ENCODE results near the gene FOXC1. TPM values are rescaled to one million over a fixed set of nuclear protein-coding genes. Genes with fewer than 3 reads are reported as not detected.

Gene FOXC1
- polyA plus RNA-seq (ENCODE audit: insufficient read length in 4 of 4), result 10 to 100 TPM; 52.6 to 96.5 (median 86.0) TPM

DNA sequence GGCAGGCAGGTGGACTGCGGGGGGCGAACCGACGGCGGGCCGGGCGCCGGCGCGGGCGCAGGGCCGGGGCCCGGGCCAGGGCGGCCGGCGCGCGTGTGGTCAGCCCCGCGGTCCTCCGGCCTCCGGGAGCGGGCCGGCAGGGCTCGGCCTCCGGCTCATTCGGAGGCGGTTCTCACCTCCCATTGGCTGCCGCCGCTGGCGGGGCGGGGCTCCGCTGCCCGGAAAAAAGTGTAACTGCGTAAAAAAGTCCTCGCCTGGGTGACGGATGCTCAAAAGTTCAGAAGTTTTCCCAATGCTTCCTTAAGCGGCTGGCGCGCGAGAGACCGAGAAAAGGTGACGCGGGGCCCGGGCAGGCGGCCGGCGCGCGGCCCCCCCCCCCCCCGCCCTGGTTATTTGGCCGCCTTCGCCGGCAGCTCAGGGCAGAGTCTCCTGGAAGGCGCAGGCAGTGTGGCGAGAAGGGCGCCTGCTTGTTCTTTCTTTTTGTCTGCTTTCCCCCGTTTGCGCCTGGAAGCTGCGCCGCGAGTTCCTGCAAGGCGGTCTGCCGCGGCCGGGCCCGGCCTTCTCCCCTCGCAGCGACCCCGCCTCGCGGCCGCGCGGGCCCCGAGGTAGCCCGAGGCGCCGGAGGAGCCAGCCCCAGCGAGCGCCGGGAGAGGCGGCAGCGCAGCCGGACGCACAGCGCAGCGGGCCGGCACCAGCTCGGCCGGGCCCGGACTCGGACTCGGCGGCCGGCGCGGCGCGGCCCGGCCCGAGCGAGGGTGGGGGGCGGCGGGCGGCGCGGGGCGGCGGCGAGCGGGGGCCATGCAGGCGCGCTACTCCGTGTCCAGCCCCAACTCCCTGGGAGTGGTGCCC is at the start of gene FOXC1:
FOXC1 (plus strand) TSS at position 268 of the 849 bp plus-strand sequence; CDS start at position 799, 531 bp downstream.
- peak in 3 of 4 donors; percentile 87 to 91 (median 87) for DNase-seq (ENCODE audit: low read depth in 4 of 4, low spot score in 3 of 4)

DNA sequence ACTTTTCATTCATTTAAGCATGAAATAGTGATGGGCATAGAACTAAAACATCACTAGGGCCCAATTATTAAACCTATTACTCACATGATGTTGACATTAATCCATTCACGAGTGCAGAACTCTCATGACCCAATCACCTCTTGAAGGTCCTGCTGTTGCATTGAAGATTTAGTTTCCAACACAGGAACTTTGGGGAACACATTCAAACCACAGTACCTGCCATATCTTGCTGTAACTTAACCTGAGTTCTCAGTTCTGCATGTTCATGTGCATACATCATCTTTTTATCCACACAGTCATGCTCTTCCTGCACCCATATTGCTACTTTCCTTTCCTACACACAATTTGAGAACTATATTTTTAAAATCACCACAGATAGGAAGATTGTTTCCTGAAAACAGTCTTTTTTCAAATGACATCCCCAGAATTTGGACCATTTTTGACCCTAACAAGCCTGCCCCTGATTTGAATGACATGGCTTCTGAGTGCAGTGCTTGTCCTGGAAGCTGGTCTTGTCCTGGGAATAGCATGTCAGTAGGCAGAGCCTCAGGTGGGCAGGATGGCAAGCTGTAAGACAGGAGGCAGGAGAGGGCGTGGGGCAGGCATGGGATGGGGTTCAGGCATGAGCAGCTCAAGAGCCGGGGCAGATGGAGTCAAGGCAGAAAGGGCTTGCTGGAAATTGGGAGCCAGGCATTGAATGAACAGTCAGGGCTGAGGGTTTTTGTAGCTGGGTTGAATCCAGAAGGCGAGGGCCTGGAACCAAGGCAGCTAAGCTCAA is 49.2 kb upstream of the FOXC1 start:
- DNase-seq (ENCODE audit: low read depth in 4 of 4, low spot score in 3 of 4), result no peak

DNA sequence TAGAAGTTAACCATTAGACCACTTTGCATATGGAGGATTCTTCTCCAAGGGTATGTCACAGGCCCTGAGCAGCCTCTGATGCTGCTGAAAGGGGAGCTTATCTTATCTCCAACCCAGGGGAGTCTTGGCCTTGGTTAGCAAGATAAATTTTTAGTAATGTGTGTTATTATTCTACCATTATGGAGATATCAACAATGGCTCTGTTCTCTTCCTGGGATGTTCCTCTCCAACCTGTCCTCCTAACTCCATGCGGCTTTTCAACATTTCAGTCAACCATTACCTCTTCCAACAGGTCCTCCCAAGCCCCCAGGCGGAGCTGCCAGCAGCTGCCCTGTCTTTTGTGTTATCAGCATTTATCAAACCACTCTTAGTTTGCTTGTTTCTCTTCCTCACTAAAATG is 48.4 kb upstream of the FOXC1 start:
- DNase-seq (ENCODE audit: low read depth in 4 of 4, low spot score in 3 of 4), result no peak

DNA sequence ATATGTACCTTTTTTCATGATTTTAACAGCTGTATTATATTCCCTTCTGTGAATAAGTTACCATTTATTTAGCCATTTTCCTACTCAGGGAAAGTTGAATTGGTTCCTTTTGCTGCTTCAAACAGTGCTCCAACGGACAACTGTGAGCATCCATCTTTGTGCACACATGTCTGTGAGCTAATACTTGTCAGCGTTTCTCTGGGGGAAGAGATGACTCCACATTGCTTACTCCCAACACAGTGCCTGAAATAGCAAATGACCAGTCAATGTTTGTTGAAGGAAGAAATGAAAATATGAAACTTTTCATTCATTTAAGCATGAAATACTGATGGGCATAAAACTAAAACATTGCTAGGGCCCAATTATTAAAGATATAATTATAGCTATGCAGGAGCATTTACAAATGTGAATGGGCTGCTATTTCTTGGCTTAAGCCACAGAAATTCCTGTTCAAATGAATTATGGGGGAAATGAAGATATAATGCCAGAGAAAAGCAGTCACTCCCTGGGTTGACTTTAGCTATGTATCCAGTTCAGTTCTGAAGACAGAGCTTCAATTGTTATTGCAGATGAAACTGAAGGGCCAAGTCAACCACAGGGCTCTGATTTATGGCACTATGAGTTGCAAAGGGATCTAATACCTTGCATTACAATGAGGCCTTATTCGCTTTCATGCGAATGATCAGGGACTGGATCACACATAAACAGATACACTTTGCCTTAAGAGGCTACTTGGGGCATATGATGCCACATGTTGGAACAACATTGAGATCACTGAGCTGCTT is 47.4 kb upstream of the FOXC1 start:
- DNase-seq (ENCODE audit: low read depth in 4 of 4, low spot score in 3 of 4), result no peak

DNA sequence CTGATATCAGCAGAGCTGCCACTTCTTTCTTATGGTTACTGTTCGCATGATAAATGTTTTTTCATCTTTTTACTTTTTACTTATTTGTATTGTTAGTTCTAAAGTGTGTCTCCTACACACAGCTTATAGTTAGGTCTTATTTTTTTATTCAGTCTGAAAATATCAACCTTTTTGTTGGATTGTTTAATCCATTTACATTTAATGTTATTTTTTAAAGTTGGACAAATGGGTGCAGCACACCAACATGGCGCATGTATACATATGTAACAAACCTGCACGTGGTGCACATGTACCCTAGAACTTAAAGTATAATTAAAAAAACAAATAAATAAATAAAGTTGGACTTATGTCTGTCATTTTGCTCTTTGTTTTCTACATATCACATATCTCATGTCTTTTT is 40.3 kb upstream of the FOXC1 start:
- no peak for DNase-seq (ENCODE audit: low read depth in 4 of 4, low spot score in 3 of 4)

DNA sequence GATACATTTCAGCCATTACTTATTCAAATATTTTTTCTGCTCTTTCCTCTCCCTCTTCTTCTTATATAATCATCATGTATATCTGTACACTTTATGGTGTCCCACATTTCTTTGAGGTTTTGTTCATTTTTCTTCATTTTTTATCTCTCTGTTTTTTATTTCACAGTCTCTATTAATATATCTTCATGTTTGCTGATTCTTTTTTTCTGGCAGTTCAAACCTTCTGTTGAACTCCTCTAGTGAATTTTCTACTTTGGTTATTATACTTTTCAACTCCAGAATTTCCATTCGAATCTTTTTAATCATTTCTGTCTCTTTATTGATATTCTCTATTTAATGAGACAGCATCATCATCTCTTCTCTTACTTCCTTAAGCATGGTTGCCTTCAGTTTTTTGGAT is 38.9 kb upstream of the FOXC1 start:
- DNase-seq (ENCODE audit: low read depth in 4 of 4, low spot score in 3 of 4), result no peak

DNA sequence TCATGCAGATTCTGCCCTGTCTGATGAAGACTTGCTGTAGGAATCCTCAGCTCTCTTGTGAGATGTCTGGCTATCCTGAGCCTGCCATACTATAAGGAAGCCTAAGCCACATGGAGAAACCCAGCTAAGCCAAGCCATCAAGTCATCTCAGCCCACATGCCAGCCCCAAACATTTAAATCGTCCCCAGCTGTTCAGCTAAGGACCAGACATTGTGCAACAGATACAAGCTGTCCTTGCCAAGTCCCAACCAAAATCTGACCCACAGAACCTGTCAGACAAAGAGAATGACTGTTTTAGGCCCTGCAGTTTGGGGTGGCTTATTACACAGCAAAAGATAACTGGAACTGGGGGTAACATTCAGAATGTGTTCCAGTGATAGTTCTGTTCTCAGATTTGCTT is 36.8 kb upstream of the FOXC1 start:
- no peak for DNase-seq (ENCODE audit: low read depth in 4 of 4, low spot score in 3 of 4)

DNA sequence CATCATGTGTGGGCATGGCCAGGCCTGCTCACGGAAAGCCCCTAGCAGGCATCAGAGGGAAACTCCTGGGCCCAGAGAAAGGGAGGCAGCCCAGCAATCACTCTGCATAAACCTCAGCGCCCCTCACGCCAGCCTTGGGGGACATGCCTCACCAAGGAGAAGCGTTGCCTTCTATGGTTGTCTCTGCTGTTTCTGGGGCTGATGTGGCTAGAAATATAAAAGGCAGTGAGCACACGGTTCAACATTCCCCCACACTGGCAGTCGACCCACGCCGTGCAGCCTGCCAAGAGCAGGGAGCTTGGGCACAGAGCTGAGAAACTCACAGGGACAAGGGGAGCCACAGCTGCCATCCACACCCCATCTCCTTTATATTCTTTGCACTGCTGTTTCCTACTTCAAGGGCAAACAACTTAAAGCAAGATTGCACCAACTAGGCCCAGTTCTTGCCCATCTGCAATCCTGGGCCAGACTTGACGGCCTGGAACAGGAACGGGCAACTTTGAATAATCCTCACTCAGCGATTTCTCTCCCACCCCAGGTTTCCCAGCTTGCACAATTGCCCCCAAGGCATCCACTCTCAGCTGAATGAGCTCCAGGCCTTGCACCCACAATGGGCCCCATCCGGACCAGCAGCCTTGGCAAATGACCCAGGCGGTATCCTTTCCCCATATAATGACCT is 35.5 kb upstream of the FOXC1 start:
- DNase-seq (ENCODE audit: low read depth in 4 of 4, low spot score in 3 of 4), result no peak

DNA sequence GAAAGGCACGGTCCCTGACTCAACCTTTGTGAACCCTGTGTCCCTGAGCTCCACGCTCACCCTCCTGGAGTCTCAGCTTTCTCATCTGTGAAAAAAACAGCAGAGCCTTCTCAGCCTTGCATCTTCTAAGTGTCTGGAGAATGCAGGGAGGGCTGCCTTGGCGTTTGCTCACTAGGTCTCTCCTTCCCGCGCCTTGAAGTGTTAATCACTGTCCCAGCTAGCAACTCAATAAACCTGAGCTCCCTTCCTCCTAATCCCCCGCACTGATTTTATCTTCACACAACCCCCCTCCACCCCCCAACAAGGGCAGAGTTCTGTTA is 34.9 kb upstream of the FOXC1 start:
- DNase-seq (ENCODE audit: low read depth in 4 of 4, low spot score in 3 of 4), result no peak

DNA sequence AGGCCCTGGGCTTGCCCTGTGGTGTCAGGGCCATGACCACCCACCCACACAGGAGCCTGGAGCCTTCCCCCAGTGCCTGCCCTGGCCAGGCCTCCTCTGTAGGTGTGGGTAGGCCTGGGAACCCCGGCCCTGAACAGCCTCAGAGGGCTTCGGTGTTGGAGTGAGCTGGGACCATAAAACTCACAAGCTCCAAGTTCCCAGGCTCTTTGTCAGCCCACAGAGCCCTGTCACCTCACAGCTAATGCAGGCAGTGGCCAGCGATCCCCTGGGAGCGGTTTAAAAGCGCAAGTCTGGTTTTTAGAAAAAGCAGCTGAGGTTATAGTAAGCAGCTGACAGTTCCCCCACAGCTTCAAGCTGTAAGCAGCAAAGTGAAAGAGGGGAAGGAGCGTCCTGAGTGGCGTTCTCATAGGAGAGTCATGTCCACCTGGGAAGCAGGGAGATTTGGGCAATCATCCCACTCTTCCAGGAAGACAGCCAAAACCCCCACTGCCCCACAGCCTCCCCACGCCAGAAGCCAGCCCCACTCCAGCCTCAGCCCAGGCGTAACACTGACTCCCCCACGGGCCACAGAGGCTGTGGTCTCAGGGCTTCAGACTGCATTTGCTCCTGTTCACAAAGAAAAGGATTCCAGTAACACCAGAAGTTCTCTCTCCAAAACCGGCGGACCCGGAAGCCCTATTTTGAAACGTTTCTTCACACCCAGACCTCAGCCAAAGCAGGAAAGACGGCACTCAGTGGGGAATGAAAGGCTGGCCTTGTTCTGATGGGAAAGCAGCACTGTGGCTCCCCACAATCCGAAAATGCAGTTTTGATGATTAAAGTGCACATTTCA is 34.3 kb upstream of the FOXC1 start:
- DNase-seq (ENCODE audit: low read depth in 4 of 4, low spot score in 3 of 4), result peak in 1 of 4 donors; percentile 48

DNA sequence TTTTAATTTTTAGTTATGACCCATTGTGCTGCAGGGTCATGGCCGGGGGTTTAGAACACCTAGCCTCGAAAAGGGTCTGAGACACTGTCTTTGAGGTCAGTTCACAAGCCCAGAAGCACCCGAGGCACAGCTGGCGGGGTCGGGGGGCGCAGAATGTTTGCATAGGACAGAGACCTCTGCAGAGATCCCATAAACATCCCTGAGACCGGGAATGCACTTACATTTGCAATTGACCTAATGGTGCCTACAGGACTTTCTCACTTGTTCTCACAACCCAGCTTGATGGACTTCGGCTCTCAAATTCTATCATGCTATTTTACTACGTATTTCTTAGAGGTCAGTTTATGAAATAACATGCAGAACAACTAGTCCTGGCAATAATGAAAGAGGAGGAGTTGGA is 33.5 kb upstream of the FOXC1 start:
- no peak for DNase-seq (ENCODE audit: low read depth in 4 of 4, low spot score in 3 of 4)

DNA sequence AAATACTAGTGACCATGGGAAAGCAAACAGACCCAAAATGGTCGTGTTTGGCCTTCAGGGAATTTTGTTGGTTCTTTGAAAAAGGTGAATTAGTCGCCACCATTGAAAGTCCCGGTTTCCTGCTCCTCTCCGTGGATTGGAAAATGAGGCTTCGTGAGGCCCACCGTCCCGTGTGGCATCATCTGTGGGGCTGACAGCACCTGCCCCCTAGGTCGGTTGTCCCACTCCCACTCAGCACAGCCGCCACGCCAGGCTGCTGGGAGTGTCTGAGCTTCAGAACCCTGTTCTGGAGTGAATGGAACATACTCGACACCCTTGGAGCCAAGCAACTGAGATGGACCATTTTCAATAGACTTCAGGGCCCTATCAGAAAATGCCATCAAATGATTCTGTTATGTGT is 33.0 kb upstream of the FOXC1 start:
- DNase-seq (ENCODE audit: low read depth in 4 of 4, low spot score in 3 of 4), result no peak

DNA sequence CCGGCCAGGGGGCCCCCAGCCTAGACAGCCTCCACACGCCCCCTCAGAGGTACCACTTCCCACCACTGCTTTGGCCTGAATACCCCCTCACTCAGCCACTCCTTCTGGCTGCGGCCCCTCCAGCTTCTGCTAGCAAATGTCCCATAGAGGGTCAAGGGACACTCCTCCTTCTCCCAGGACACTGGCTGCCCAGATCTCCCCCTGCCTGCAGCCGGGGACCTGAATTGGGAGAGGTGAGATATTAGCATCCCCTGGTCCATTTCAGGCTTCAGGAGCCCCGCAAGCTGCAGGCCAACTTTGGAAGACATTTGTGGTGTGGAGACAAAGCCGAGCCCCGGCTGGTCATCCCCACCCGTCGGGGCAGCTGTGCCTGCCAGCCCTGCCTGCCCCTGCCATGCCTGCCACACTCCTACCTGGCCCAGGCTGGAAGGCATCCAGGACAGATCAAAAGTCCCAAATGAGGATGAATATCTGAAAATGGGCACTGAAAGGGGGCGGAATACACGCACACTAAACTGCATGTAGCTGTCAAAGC is 32.5 kb upstream of the FOXC1 start:
- DNase-seq (ENCODE audit: low read depth in 4 of 4, low spot score in 3 of 4), result no peak

DNA sequence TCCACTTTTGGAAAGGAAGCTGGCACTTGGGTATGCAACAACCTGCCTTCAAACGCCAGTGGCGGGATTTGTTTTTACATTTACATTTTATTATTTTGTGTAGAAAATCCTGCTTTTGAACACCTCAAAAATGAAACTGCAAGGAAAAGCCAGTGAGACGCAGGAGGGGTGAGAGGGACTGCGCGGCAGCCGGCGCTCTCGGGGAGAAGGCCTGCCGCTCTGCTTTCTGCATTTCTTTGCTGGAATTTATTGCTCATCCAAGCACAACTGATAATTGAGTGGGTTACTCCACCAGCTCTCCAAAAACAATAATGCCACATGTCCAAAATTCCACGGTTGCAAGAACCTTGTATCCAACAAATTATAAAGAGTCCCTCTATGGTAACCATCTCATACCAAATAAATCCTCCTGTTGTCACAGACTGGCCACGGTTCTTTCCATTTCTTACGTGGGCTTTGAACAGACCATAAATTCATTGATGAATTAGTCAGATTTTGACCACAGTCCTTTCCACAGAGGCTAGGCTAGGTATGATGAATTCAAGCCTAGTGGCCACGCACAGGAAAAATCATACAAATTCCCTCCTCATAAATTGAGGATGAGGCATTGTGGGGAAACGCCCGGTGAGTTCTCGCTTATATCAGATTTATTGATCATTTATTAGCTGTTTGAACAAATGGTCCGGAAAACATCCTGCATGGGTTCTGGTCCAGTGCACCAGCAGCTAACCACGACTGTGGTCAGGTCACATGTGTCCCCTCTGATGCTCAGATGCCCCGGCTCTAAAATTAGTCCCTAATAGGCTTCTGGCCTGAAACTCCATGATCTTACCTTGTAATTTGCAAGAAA is 31.6 kb upstream of the FOXC1 start:
- DNase-seq (ENCODE audit: low read depth in 4 of 4, low spot score in 3 of 4), result no peak

DNA sequence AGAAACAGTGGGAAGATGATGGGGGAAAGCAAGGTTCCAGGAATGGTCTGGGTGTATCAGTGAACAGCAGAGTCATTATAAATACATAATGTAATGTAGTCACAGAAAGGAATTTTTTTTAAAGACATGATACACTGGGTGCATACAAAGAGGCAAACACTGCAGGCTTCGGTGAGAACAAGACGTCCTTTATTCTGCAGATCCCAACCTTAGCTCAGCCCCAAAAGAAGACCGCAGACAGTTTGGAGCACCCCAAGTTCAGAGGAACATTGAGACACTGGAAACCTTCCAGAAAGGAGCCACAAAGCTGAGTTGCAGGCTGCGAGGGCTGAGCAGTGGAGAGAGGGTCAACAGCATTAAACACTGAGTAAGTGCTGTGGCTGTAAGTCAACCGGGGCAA is 30.6 kb upstream of the FOXC1 start:
- no peak for DNase-seq (ENCODE audit: low read depth in 4 of 4, low spot score in 3 of 4)

DNA sequence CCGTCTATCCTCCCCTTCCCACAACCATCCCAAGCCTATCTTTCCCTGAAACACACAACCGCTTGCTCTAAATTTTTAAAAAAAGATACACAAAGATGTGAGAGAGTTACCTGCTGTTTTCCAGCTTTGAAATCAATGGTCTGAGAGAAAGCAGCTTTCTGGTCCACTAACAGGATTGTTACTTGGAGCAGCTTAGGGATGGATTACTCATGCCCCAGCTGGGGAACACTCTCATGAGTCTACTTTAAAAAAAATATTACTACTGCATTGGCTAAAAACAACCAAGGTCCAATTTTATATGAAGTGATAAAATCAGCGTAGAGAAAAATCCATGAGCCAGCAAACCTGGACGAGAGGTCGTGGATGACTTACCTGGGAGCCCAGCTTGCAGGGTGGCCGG is 29.6 kb upstream of the FOXC1 start:
- DNase-seq (ENCODE audit: low read depth in 4 of 4, low spot score in 3 of 4), result no peak

DNA sequence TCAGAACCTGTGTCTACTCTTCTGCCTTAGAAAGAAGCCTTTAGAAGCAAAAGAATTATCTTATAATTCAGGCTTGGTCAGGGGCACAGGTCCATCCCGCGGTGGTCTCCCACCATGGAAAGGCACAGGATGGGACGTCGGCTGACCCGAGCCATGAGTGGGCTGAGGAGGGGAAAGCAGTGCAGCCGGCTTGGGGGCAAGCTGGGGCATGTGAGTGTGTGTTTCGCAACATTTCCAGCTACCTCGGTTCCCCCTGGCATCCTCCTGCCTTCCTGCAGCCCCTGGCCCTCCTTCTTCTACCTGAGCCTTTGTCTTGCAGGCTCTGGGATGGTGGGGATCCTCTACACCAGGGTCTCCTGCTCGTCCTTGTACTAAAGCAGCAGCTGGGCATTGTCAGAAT is 29.1 kb upstream of the FOXC1 start:
- DNase-seq (ENCODE audit: low read depth in 4 of 4, low spot score in 3 of 4), result no peak

DNA sequence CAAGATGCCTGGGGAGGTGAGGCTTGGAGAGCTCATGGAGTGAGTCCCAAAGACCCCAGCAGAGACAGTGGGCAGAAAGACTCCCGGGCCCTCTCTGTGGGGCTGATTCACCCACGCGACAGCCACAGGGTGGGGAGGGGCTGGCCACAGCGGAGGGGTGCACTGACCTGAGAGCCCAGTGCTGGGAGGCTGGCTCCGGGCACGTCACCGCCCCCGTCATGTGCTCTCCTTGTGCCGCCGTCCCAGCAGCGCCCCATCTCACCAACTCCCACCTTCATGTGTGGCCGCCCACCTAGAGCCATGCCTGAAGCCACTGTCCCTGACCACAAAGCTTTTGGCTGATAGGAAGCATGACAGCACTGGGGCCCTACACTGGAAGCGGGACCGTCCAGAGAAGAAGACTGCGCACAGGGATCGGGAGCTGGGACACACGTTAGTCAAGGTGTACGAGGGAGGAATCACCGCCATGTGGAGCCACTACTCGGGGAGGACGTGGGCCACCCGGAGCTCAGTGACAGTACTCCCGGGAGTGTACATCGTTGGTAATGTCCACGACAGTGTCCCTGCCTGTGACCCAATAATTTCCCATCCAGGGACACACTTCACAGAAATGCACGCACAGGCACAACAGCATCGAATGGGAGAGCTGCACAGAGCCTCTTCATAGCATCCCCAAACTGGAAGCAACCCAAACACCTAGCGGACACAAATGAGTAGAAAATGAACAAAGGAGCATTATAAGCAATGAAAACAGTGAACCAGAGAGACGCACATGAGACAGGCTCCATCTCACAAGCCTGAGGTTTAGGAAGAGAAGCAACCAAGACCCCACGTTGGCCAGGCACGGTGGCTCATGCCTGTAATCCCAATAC is 28.4 kb upstream of the FOXC1 start:
- no peak for DNase-seq (ENCODE audit: low read depth in 4 of 4, low spot score in 3 of 4)
